Left renal pelvis (tissue), 4 donors: ENCODE measurements around the gene AMIGO1. TPM values are rescaled to one million over a fixed set of nuclear protein-coding genes. Genes with fewer than 3 reads are reported as not detected.

Source experiments
- DNase-seq, 4 donors: peaks; one replicate each; pipeline ENCODE4 v3.0.0-alpha.2; 2013; ENCODE audit warnings: low read depth in 4 of 4, low spot score in 3 of 4
- polyA plus RNA-seq, 4 donors: library from polyadenylated mRNA; unstranded; fragments of 120-200 nt; gene quantifications; one replicate each; pipeline ENCODE4 v1.2.1, GENCODE V29; 2013; ENCODE audit not compliant: insufficient read length in 4 of 4

Gene AMIGO1
- polyA plus RNA-seq, 4 donors, result 8.0 to 9.2 (median 8.7) TPM

- no peak for DNase-seq
Observed at GRCh38 chr1:109466125-109466451, 43.4 kb downstream of the AMIGO1 start.

DNA sequence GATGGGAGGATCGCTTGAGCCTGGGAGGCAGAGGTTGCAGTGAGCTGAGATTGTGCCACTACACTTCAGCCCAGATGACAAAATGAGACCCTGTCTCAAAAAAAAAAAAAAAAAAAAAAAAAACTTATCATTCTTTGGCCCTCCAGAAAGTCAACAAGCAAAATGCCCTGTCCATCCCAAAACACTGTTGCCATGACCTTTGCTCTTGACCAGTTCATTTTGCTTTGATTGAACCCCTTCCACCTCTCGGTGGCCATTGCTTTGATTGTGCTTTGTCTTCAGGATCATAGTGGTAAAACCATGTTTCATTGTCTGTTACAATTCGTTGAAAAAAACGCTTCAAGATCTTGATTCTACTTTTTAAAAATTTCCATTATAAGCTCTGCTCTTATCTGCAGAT is 51.7 kb downstream of the AMIGO1 start:
- DNase-seq, result no peak

DNA sequence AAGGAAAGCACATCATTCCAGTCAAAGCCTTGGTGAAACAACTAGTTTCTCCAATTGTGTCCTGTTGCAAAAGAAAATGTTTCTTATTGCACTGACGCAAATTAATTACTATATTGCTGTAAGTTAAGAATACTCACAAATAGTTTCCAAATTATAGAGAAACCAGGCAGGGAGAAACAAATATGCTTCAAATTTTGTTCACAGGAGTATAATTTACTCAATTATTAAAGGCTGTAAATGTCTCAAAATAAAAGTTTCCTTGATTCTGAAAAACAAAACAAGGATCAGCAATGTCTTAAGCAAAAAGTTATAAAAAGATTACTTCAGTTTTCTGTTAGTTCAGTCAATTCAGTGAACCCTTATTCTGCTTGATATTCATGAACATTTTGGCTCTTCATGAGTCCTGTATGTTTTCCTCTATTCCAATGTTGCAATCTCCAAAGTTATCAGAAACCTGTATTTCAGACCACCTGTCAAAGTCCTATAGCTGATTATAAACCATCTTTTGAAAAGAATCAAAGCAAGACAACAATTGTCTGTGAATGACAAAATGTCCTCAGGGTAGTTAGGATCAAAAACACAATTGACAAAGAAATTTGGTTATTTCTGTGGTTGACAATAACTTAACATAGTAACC is 54.9 kb downstream of the AMIGO1 start:
- no peak for DNase-seq

Other genes starting within 250 kb of the AMIGO1 start
- gene PSRC1, start 226.6 kb downstream of the AMIGO1 start, polyA plus RNA-seq, result 10 to 100 TPM; 22.3 to 25.5 (median 24.4) TPM
- gene MYBPHL, start 202.7 kb downstream of the AMIGO1 start, polyA plus RNA-seq, result under 1 TPM in 2 of 4 donors, not detected in 2; 0.23 to 0.32 TPM
- 10 to 100 TPM; 25.7 to 63.4 (median 58.9) TPM for gene SORT1, start 111.8 kb downstream of the AMIGO1 start, polyA plus RNA-seq
- gene PSMA5, start 83.3 kb downstream of the AMIGO1 start, polyA plus RNA-seq, result 100 to 1,000 TPM in 2 of 4 donors, 10 to 100 TPM in 2; 70.2 to 119 (median 98.0) TPM
- gene SYPL2, start 43.2 kb downstream of the AMIGO1 start, polyA plus RNA-seq, result 10 to 100 TPM in 3 of 4 donors, 1 to 10 TPM in 1; 5.3 to 16.4 (median 11.7) TPM
- 10 to 100 TPM in 2 of 4 donors, 1 to 10 TPM in 2; 7.3 to 17.6 (median 12.7) TPM for gene ATXN7L2, start 25.8 kb downstream of the AMIGO1 start, polyA plus RNA-seq
- gene CYB561D1, start 15.6 kb downstream of the AMIGO1 start, polyA plus RNA-seq, result 1 to 10 TPM; 6.1 to 9.7 (median 8.2) TPM
- gene GPR61, start 30.1 kb upstream of the AMIGO1 start, polyA plus RNA-seq, result 1 to 10 TPM in 2 of 4 donors, under 1 TPM in 2; 0.23 to 1.7 (median 0.76) TPM
- gene GNAI3, start 38.9 kb upstream of the AMIGO1 start, polyA plus RNA-seq, result 10 to 100 TPM; 10.9 to 15.4 (median 12.7) TPM
- not detected for gene GNAT2, start 109.9 kb upstream of the AMIGO1 start, polyA plus RNA-seq
- gene AMPD2, start 110.1 kb upstream of the AMIGO1 start, polyA plus RNA-seq, result 10 to 100 TPM; 40.7 to 62.4 (median 53.7) TPM
- gene GSTM4, start 146.4 kb upstream of the AMIGO1 start, polyA plus RNA-seq, result 10 to 100 TPM; 30.7 to 70.5 (median 57.7) TPM
- 100 to 1,000 TPM; 172 to 269 (median 243) TPM for gene GSTM2, start 158.3 kb upstream of the AMIGO1 start, polyA plus RNA-seq
- gene GSTM1, start 178.1 kb upstream of the AMIGO1 start, polyA plus RNA-seq, result 100 to 1,000 TPM in 1 of 4 donors, 1 to 10 TPM in 3; 1.6 to 112 (median 3.3) TPM
- 10 to 100 TPM; 36.1 to 67.9 (median 53.6) TPM for gene GSTM5, start 202.5 kb upstream of the AMIGO1 start, polyA plus RNA-seq
- gene GSTM3, start 231.3 kb upstream of the AMIGO1 start, polyA plus RNA-seq, result 100 to 1,000 TPM; 105 to 269 (median 250) TPM